ENCODE data around the gene ASTL. TPM values are rescaled to one million over a fixed set of nuclear protein-coding genes. Genes with fewer than 3 reads are reported as not detected.
"Not testable (repeated sequence)": the region's sequence is repeated elsewhere in the genome, so short reads cannot be mapped to it uniquely, and the experiment has no call there.

Gene ASTL
- total RNA-seq, 1 donor from 2014 or later = not detected

DNA sequence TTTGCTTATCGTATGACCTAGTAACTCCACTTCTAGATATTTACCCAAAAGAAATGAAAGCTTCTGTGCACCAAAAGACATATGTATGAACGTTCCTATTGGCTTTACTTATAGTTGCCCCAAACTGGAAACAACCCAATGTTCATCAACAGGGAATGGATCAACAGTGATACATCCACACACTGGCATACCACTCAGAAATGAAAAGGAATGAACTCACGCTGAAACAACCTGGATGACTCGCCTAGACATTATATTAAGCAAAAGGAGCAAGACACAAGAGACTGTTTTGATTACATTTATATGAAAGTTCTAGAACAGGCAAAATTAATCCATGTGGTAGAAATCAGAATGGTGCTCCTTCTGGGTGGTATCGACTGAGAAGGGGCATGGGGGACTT is 40.9 kb downstream of the ASTL start:
- DNase-seq = no peak

DNA sequence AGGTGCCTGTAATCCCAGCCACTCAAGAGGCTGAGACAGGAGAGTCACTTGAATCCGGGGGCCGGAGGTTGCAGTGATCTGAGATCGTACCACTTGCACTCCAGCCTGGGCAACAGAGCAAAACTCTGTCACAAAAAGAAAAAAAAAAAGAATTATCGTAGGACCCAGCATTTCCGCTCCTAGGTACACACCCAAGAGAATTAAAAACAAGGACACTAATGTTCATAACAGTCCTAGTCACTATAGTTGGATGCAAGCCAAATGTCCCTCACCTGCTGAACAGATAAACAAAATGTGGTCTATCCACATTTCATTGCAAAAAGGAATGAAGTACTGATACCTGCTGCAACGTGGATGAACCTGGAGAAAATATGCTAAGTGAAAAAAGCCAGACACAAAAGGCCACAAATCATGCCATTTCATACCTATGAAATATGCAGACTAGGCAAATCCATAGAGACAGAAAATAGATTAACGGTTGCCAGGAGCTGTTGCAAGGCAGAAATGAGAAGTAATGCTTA is 43.1 kb downstream of the ASTL start:
- no peak for DNase-seq

- no peak for DNase-seq
Measured at GRCh38 chr2:96093528-96093927, 44.8 kb downstream of the ASTL start.

DNA sequence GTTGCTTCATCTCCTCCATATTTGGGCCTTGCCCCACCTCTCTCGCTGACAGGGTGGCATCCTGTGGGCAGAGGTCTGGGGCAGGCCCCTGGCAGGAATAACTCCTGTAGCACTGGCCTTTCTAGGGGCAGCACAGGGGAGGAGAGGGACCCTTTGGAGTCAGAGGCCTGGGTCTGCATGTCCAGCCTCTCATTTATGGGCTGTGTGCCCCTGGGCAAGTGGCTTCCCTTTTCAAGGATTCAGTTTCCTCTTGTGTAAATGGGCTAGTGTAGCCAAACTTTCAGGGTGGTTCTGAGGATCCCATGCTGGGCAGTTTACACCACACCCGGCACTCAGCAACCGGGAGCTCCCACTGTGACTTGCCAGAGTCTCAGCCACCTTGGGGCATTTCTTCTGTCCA is 45.4 kb downstream of the ASTL start:
- no peak for DNase-seq

DNA sequence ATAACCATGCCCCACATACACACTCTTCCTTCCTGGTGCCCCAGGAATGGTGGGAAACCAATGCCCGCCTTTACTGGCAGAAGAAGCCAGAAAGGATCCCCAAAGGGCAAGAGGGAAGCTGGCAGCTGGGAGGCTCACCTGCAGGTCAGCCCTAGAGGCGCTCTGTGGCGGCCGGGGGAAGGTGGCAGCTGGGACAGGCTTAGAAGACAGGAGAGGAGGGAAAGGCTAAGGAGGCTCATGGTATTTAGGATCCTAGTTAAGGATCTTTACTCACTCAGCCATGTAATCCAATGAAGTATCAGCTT is 45.8 kb downstream of the ASTL start:
- DNase-seq = no peak

GRCh38 chr2:96091711-96092572 is 46.4 kb downstream of the ASTL start:
- no peak for DNase-seq

DNA sequence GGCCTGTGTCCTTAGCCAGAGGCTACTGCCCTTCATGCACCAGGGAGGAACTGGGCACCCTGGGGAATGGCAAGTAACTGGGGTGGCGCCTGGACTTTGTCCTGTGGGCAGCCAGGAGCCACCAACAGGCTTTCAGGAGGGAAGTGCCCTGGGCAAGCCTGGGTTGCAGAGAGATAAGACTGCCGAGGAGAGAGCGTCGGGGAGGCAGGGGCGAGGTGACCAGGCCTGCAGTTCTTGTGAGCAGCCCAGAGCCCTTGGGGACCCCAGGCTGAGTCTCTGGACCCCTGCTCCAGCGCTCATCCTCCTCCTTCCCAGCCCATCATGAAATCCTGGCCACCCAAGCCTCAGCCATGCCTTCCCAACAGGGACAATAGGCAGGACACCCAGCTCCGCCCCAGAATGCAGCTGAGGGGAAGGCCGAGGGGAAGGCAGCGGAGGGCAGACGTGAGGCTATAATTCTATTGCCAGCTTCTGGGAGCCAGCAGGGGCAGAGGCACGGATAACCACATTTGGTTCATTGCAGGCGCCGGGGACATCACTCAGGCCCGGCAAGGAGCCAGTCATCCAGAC is 47.1 kb downstream of the ASTL start:
- DNase-seq = no peak

DNA sequence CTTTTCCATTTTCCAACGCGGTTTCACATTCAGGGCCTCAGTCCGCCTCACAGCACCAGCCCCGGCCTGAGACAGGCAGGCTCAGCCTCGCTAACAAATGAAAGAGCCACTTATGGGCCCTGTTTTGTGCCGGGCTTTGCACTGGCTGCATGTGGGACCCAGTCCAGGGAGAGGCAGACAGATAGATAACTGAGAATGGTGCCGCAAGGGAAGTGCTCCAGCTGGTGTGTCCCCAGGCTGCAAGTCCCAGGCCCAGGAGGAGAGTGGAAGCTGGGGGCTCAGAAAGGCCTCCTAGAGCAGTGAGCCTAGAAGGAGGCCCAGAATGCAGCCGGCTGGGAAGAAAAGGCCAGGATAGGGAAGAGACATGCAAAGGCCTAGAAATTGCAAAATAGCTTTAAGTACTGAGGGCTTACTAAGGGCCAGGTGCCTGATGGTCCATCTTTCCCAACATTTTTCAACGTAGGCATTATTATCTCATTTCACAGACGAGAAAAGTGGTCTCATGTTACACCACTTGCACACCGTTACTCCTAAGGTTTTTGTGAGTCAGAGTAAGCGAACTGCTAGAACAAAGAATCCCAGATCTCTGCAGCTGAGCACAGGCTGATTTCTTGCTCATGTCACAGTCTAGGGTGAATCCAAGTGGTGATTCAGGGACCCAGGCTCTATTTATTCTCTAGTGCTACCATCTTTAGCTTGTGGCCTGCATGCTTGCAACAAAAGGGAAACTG is 47.9 kb downstream of the ASTL start:
- no peak for DNase-seq

DNA sequence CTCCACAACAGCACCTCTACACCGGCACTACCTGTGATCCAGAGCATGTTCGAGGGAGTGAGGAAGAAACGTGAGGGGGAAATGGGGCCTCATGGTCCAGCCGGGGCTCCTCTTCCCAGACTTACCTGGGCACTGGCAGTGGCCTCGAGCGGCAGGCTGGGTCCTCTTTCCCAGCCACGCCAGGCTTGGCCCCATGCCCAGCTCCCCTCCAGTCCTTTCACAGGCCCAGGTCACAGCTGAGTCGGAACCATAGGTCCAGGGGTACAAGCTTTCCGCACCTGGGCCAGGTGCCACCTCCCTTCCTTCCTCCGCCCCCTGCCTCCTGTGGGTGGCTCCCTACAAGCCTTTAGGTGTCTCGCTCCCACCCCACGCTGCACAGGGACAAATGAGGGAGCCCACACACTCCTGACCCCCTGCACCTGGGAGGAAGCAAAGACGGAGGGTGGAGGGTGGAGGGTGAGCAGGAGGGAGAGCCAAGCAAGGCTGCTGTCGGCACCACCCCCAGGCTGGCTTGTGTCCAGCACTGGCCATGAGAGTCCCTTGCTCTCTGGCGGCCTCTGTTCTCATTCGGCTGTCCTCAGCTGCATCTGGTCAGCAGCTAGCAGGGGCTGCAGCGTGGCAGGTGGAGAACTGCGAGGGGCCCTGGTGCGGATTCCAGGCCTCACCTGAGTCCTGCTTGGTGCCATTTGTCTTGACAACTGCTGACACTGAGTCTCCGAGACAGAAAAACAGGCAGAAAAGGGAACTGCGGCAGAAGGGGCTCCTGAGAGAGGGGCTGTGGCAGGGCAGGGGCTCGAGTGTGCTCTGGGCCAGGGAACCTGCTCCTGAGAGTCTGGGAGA is 48.7 kb downstream of the ASTL start:
- no peak for DNase-seq

DNA sequence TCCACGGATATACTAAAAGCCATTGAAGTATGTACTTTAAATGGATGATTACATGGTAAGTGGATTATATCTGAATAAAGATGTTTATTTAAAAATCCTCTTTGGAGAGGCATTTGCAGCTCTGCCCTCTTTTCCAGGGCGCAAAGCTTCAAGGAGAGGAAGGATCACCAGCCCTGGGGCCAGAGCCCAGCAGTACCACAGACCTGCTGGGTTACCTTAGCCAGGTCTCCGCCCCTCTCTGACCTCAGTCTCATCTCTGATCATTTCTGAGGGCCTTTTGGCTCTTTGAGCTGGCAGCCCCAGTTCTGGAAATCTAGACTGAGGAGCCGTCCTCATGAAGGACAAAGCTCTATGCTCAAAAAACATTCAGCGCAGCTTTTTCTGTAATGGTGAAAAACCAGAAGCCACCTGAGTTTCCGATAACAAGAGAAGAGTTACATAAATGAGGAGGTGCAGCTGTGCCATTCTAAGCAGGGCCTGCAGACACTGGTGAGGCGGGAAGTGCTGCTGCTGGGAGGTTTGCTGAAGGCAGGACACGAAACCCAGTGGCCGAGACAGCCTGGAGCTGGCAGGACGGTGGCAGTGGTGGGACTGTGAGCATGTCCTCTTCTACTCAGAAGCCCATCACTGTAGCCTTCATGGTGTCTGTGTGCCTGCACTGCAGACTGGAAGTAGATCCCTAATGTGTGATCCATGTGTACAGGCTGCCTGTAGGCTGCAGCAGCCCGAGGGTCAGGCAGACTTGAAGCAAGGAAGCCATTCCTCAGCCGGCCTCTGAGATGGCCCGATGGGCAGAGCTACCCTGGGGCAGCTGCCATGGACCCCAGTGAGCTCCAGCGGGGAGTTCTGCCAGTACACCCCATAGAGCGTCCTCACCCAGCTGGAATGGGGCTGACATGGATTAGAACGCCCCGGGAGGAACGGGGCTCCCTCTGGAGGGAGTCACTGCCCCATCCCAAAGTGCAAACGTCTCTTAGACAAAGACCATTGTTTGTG is 49.7 kb downstream of the ASTL start:
- no peak for DNase-seq

- DNase-seq = no peak
Measured at GRCh38 chr2:96087130-96087529, 51.2 kb downstream of the ASTL start.

GRCh38 chr2:96085541-96086355 is 52.6 kb downstream of the ASTL start:
- DNase-seq = no peak

- not testable (repeated sequence) for DNase-seq
Measured at GRCh38 chr2:96084858-96085518, 53.3 kb downstream of the ASTL start.

DNA sequence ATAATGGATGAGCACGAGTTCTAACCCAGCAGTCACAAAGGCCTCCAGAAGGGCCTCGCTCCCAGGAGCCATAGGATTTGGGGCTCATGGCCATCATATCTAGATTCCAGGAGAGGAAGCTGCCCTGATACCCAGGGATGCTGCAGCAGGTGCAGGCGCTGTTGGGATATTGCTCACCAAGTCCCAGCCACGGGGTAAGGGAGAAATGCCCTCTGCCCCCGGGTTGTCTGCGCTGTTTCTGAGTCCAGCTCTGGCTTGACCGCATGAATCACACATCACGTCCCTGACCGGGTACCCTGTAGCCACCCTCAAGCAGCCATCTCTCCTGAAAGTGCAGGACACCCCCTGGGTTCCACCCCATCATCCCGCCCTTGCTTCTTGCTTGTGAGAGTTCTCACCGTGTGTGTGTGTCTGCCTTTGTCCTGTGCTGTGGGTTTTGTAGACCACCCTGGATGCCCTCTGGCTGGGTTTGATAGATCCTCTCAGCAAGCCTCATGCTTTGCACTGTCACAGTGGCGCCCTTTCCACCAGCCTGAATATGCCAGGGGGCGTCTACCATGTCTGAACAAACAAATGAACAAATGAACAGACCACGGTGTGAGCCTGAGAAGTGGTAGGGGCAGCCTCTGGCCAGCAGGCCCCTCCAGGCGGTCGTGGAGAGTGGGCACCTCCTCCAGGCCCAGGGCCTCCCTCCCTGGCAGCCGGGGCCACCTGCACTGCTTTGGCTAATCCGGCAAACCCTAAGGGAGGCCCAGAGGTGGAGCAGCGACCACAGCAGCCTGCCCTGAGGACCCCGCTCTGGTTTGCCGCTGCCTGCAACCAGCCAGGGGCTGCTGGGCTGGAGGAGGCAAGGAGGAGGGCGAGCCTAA is 54.1 kb downstream of the ASTL start:
- DNase-seq = no peak

- DNase-seq = no peak
Measured at GRCh38 chr2:96083064-96083939, 55.0 kb downstream of the ASTL start.

- DNase-seq = no peak
Measured at GRCh38 chr2:96082211-96083063, 55.9 kb downstream of the ASTL start.

GRCh38 chr2:96081042-96081441 is 57.3 kb downstream of the ASTL start:
- DNase-seq = no peak
